HepG2 (cell line): ENCODE data around the gene STIP1. TPM values are rescaled to one million over a fixed set of nuclear protein-coding genes. Genes with fewer than 3 reads are reported as not detected.

ENCODE experiments used
- ARHGAP35 ChIP-seq: sonication (generic); formaldehyde crosslinking; IDR thresholded peaks from 2 replicates; pipeline ENCODE4 v1.9.0; 2022; ENCODE audit warnings: mild to moderate bottlenecking, inconsistent platforms, moderate library complexity, missing genetic modification reagents, borderline replicate concordance
- EZH2 ChIP-seq: conservative IDR thresholded peaks from 2 replicates; pipeline ENCODE4 v1.6.1; 2012; ENCODE audit warnings: mild to moderate bottlenecking, low read depth, low read length, moderate library complexity
- GATA4 ChIP-seq: sonication (generic); IDR thresholded peaks from 2 replicates; pipeline ENCODE4 v1.6.1; 2016; ENCODE audit warnings: antibody characterized with exemption, low read depth, borderline replicate concordance
- HNF1A ChIP-seq, 2 experiments: sonication (generic) in 1 of 2; formaldehyde crosslinking in 1 of 2; IDR thresholded peaks; 2 replicates each; pipeline versions ENCODE4 v1.4.0 to v1.6.1; 2016 to 2020; ENCODE audit warnings: borderline replicate concordance in 1 of 2, low read depth in 1 of 2, mild to moderate bottlenecking in 1 of 2, missing genetic modification reagents in 1 of 2
- KLF6 ChIP-seq: IDR thresholded peaks from 2 replicates; pipeline ENCODE4 v1.8.0; 2016; ENCODE audit warnings: missing biosample characterization, missing genetic modification reagents
- NR2F6 ChIP-seq, 2 experiments: IDR thresholded peaks; 2 replicates each; pipeline ENCODE4 v1.6.1; 2016; ENCODE audit warnings: antibody characterized with exemption in 1 of 2, mild to moderate bottlenecking in 1 of 2
- PHF5A ChIP-seq: IDR thresholded peaks from one replicate; pipeline ENCODE4 v1.6.1; 2018; ENCODE audit warnings: low read depth, missing genetic modification reagents; ENCODE audit not compliant: unreplicated experiment
- POLR2A ChIP-seq, 2 experiments: IDR thresholded peaks; 2 replicates each; pipeline ENCODE4 v1.6.1; 2011; ENCODE audit warnings: low read depth in 2 of 2, low read length in 2 of 2, mild to moderate bottlenecking in 1 of 2, moderate library complexity in 1 of 2; ENCODE audit not compliant: insufficient read depth in 1 of 2
- SAFB2 ChIP-seq: sonication (generic); formaldehyde crosslinking; IDR thresholded peaks from 2 replicates; pipeline ENCODE4 v1.5.1; 2020; ENCODE audit warnings: missing genetic modification reagents, low read depth, mild to moderate bottlenecking, borderline replicate concordance
- SYNCRIP ChIP-seq: fragments of 200-400 bp; formaldehyde crosslinking; IDR thresholded peaks from 2 replicates; pipeline ENCODE4 v1.6.1; 2018; ENCODE audit warnings: mild to moderate bottlenecking, low read depth, low read length; ENCODE audit not compliant: insufficient read depth
- ZBTB7A ChIP-seq: sonication (generic); formaldehyde crosslinking; IDR thresholded peaks from 2 replicates; pipeline ENCODE4 v1.8.0; 2022; ENCODE audit warnings: mild to moderate bottlenecking, missing genetic modification reagents
- ZFAT ChIP-seq: sonication (generic); formaldehyde crosslinking; conservative IDR thresholded peaks from 2 replicates; pipeline ENCODE4 v1.8.1; 2023; ENCODE audit warnings: missing genetic modification reagents, inconsistent platforms
- ZNF335 ChIP-seq: sonication (generic); formaldehyde crosslinking; IDR thresholded peaks from 2 replicates; pipeline ENCODE4 v1.4.0; 2020; ENCODE audit warnings: missing genetic modification reagents
- ZNF577 ChIP-seq: sonication (generic); formaldehyde crosslinking; IDR thresholded peaks from 2 replicates; pipeline ENCODE4 v1.4.0; 2020; ENCODE audit warnings: mild to moderate bottlenecking, low read depth, missing genetic modification reagents, borderline replicate concordance
- ZNF589 ChIP-seq: sonication (generic); formaldehyde crosslinking; conservative IDR thresholded peaks from 2 replicates; pipeline ENCODE4 v1.8.0; 2022; ENCODE audit warnings: mild to moderate bottlenecking, moderate library complexity, missing genetic modification reagents
- ZNF605 ChIP-seq: sonication (generic); formaldehyde crosslinking; IDR thresholded peaks from 2 replicates; pipeline ENCODE4 v1.8.0; 2022; ENCODE audit warnings: mild to moderate bottlenecking, missing genetic modification reagents
- ZNF660 ChIP-seq: sonication (generic); formaldehyde crosslinking; IDR thresholded peaks from 2 replicates; pipeline ENCODE4 v1.5.1; 2020; ENCODE audit warnings: mild to moderate bottlenecking, low read depth, missing genetic modification reagents, borderline replicate concordance
- ZNF790 ChIP-seq: sonication (generic); formaldehyde crosslinking; IDR thresholded peaks from 2 replicates; pipeline ENCODE4 v1.8.0; 2022; ENCODE audit warnings: missing genetic modification reagents, mild to moderate bottlenecking, borderline replicate concordance
- ZSCAN12 ChIP-seq: sonication (generic); formaldehyde crosslinking; IDR thresholded peaks from 2 replicates; pipeline ENCODE4 v1.9.0; 2021; ENCODE audit warnings: mild to moderate bottlenecking, missing genetic modification reagents
- polyA plus RNA-seq, 8 experiments: library from polyadenylated mRNA; depleted of rRNA in 3 of 8; stranded (reverse) in 7 of 8; unstranded in 1 of 8; fragments of >200 nt; fragmentation: Illumina TruSeq in 4 of 8; extraction: Trizol in 4 of 8; gene quantifications; 2 replicates each; pipeline versions ENCODE4 v1.2.1 to v1.2.3, GENCODE V29; 2011 to 2016; ENCODE audit warnings: low read depth in 4 of 8, missing spikeins in 1 of 8, mixed read lengths in 1 of 8; ENCODE audit not compliant: insufficient read depth in 1 of 8
- total RNA-seq, 5 experiments: library from RNA; depleted of rRNA; stranded (reverse); fragments of >200 nt; fragmentation: Illumina TruSeq; extraction: Trizol; gene quantifications; 2 replicates each; pipeline ENCODE4 v1.2.3, GENCODE V29; 2016; ENCODE audit warnings: low read depth in 1 of 5
- TF ChIP-seq, protein P1 (sequence below): sonication (generic); formaldehyde crosslinking; IDR thresholded peaks from 2 replicates; pipeline ENCODE4 v1.5.0; 2020; ENCODE audit warnings: mild to moderate bottlenecking, missing genetic modification reagents, borderline replicate concordance
- TF ChIP-seq, protein P2 (sequence below): sonication (generic); formaldehyde crosslinking; conservative IDR thresholded peaks from 2 replicates; pipeline ENCODE4 v1.4.0; 2020; ENCODE audit warnings: missing genetic modification reagents

STIP1 gene
- total and polyA plus RNA-seq, 2 of the 13 experiments (the other 11 are each of a cell fraction or from before 2014, with no cell fraction given) = 81.1 to 217 TPM

DNA sequence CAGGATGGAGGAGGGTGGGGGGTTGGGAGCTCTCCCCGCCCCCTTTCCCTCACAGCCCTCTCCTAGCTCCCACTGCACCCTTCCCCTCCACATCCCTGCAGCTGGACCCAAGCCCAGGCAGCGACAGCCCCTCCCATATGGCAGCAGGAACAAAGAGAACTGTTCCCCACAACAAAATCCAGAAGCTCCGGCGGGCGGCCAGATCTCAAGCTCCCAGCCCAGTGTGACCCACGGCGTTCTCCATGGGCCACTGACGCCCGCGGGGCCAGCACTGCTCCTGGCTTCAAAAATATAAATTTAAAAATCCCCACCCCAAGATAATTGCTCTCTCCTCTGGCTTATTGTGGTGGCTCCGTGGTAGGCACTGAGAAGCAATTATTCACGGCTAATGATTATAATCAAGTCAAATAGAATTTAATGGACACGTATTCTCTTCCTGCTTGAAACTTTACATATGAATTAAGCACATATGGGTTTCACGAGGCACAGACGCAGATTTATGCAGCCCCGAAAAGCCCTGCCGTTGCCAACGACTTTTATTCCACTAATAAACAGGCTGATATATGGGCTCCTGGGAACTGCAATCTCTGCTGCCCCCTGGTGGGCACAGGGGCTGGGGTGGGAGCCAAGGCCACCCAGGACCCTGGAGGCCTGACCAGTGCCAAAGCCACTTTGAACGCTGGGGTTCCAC is 37.6 kb upstream of the STIP1 start (continued):
- TF ChIP-seq, protein P1, sequence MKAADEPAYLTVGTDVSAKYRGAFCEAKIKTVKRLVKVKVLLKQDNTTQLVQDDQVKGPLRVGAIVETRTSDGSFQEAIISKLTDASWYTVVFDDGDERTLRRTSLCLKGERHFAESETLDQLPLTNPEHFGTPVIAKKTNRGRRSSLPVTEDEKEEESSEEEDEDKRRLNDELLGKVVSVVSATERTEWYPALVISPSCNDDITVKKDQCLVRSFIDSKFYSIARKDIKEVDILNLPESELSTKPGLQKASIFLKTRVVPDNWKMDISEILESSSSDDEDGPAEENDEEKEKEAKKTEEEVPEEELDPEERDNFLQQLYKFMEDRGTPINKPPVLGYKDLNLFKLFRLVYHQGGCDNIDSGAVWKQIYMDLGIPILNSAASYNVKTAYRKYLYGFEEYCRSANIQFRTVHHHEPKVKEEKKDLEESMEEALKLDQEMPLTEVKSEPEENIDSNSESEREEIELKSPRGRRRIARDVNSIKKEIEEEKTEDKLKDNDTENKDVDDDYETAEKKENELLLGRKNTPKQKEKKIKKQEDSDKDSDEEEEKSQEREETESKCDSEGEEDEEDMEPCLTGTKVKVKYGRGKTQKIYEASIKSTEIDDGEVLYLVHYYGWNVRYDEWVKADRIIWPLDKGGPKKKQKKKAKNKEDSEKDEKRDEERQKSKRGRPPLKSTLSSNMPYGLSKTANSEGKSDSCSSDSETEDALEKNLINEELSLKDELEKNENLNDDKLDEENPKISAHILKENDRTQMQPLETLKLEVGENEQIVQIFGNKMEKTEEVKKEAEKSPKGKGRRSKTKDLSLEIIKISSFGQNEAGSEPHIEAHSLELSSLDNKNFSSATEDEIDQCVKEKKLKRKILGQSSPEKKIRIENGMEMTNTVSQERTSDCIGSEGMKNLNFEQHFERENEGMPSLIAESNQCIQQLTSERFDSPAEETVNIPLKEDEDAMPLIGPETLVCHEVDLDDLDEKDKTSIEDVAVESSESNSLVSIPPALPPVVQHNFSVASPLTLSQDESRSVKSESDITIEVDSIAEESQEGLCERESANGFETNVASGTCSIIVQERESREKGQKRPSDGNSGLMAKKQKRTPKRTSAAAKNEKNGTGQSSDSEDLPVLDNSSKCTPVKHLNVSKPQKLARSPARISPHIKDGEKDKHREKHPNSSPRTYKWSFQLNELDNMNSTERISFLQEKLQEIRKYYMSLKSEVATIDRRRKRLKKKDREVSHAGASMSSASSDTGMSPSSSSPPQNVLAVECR (CRISPR knock-in tag) = no peak
- TF ChIP-seq KLF6 (CRISPR knock-in tag) = no peak
- no peak for TF ChIP-seq EZH2
- no peak for TF ChIP-seq GATA4
- no peak for TF ChIP-seq ZFAT (CRISPR knock-in tag)
- no peak for TF ChIP-seq SAFB2 (CRISPR knock-in tag)
- TF ChIP-seq ZNF605 = peak; percentile 27; the same call in 1 of the 2 replicates
- no peak for TF ChIP-seq PHF5A
- TF ChIP-seq SYNCRIP = no peak
- TF ChIP-seq ZNF589 (CRISPR knock-in tag) = no peak
- no peak for TF ChIP-seq ZSCAN12 (CRISPR knock-in tag)
- no peak for TF ChIP-seq HNF1A (IDR thresholded peaks at IDR 0.05; ENCODE audit: low read depth)
- no peak for TF ChIP-seq HNF1A (CRISPR knock-in tag; IDR thresholded peaks at IDR 0.05; ENCODE audit: borderline replicate concordance)
- no peak for TF ChIP-seq ZNF660 (CRISPR knock-in tag)
- TF ChIP-seq, protein P2, sequence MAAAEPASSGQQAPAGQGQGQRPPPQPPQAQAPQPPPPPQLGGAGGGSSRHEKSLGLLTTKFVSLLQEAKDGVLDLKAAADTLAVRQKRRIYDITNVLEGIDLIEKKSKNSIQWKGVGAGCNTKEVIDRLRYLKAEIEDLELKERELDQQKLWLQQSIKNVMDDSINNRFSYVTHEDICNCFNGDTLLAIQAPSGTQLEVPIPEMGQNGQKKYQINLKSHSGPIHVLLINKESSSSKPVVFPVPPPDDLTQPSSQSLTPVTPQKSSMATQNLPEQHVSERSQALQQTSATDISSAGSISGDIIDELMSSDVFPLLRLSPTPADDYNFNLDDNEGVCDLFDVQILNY (CRISPR knock-in tag) = no peak
- no peak for TF ChIP-seq ZBTB7A (CRISPR knock-in tag)
- no peak for TF ChIP-seq ZNF335 (CRISPR knock-in tag)
- no peak for TF ChIP-seq NR2F6 (IDR thresholded peaks at IDR 0.05)
- no peak for TF ChIP-seq NR2F6 (CRISPR knock-in tag; IDR thresholded peaks at IDR 0.05)
- no peak for TF ChIP-seq ZNF790 (CRISPR knock-in tag)
- no peak for TF ChIP-seq ZNF577 (CRISPR knock-in tag)
- no peak for TF ChIP-seq ARHGAP35 (CRISPR knock-in tag)
- TF ChIP-seq POLR2A (IDR thresholded peaks at IDR 0.05; ENCODE audit: insufficient read depth in 1 of 2, low read depth in 2 of 2, low read length in 2 of 2) = no peak
